SIG-M5 (cell line): ENCODE measurements around the gene ORC4.
"Not testable (repeated sequence)": the region's sequence is repeated elsewhere in the genome, so short reads cannot be mapped to it uniquely, and the experiment has no call there.

ENCODE experiments used
- DNase-seq: peaks from one replicate; lab custom pipeline; 2025; lab: John Stamatoyannopoulos, UW

The ORC4 gene

DNA sequence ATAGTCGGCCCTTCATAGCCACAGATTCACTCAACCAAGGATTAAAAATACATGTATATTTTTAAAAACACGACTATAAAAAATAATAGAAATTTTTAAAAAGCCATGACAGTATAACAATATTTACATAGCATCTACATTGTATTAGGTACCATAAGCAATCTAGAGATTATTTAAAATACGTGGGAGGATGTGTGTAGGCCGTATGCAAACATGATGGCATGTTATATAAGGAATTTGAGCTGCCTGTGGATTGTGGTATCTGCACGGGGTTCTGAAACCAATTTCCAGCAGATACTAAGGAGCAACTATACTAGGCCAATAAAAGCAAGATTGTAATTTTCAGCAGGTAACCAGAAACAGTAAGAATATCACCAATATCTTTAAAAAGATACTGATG, 5.9 kb downstream of the ORC4 start:
- DNase-seq = no peak

DNA sequence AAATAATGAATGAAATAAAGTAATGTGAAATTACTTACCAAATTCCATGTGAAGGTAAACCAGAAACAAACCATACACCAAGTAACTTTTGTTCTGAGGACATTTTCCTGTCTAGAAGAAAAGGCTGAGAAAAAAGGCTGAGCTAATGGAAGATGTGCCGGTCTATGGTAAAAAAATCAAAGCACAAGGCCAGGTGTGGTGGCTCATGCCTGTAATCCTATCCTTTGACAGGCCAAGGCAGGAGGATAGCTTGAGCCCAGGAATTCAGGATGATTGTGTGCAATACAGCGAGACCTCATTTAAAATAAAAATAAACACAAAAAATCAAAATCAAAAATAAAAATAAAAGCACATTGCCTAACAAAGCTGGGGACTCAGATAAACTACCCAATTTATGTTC, 6.7 kb downstream of the ORC4 start:
- DNase-seq = no peak

DNA sequence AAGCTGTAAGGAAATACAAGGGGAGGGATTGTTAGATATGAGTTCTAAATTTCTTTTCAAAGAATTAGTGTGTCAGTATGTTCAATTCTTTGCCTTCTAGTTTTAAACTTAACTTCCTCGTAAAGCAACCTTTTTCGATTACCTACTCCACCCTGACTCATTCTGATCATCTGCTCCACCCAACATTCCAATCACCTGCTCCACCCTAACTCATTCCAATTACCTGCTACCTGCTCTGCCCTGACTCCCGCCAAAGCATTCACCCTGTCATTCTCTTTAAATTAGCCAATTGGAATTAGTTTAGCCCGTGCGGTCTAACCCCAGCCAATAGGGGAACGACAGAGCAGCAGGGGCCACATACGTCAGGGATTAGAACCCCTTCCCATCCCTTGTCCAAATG, 12.1 kb downstream of the ORC4 start:
- DNase-seq = not testable (repeated sequence)

DNA sequence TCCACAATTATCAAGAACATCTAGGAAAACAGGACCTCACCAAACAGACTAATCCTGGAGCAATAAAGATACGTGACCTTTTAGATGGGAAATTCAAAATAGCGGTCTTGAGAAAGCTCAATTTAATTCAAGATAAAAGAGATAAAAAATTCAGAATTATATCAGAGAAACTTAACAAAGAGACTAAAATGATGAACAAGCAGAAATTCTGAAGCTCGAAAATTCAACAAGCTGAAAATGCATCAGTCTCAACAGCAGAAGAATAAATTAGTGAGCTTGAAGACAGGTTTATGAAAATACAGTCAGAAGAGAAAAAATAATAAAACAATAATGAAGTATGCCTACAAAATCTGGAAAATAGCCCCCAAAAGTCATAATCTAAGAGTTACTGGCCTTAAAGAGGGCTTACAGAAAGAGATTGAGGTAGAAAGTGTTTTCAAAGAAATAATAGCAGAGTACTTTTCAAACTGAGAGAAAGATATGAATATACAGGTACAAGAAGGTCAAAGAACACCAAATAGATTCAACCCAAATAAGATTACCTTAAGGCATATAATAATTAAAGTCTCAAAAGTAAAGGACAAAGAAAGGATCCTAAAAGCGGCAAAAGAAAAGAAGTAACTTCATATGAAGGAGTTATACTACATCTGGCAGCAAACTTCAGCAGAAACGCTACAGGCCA, 13.2 kb downstream of the ORC4 start:
- DNase-seq = no peak

DNA sequence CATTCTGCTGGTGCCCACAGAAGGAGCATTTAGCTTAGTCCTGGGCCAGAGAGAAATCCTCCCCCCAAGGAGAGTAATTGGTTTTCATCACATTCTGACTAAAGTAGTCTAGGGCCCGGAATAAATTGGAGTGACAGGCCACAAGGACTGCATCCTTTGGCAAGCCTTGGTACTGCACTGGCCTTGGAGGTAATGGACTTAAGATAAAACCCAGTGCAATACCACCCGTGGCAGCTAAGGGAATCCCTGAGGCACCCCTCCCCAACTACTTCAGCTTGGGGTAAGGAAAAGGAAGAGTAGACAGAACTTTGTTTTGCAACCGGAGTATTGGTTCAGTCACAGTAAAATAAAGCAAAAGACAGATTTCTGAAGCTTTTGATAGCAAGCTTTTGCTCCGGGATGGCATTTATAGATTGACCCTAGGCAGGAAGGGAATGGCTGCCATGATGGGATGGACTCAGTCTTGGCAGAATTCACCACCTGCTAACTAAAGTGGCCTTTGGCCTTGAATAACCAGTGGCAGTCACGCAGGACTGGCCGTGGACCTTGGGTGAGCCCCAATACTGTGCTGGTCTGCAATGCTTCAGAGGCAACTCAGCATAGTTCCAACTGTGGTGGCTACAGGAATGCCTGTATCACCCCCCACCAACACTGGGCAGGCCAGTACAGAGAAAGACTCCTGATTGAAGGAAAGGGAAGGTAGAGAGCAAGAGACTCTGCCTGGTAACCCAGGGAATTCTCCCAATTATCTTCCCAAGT, 14.1 kb downstream of the ORC4 start:
- DNase-seq = no peak

DNA sequence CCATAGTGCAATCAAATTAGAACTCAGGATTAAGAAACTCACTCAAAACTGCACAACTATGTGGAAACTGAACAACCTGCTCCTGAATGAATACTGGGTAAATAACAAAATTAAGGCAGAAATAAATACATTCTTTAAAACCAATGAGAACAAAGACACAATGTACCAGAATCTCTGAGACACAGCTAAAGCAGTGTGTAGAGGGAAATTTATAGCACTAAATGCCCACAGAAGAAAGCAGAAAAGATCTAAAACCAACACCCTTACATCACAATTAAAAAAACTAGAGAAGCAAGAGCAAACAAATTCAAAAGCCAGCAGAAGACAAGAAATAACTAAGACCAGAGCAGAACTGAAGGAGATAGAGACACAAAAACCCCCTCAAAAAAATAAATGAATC, 18.1 kb downstream of the ORC4 start:
- not testable (repeated sequence) for DNase-seq

DNA sequence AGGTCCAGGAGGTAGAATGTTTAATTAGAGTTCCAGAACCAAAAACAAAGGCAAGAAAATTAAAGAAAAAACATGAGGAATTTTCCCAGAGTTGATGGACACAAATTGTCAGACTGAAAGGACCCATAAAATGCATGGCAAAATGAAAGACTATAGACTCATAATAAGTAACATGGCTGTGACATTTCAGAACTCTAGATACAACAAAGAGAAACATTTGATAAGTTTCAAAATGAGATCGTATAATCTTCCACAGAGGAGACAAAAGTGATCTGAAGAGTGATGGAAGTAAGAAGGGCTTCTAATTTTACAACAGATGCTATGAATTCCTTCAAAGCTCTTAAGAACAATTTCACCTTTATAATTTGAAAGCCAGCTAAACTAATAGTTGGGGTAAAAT, 20.4 kb downstream of the ORC4 start:
- no peak for DNase-seq

DNA sequence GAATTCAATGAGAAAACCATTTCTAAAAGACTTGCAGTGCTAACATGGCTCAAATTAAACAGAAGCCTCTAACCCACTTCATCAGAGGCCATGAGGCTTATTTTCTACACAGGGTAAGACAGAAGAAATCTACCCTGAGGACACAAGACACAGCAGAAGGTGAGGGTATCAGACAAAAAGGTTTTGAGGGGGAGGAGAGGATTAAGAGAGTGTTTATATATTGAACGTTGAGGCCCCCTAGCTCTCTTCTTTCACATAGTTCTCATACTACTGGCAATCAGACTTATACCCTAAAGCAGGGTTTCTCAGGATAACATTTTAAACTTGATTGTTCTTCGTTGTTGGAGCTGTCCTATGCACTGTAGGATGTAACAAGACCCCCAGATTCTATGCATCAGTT, 21.4 kb downstream of the ORC4 start:
- DNase-seq = no peak

DNA sequence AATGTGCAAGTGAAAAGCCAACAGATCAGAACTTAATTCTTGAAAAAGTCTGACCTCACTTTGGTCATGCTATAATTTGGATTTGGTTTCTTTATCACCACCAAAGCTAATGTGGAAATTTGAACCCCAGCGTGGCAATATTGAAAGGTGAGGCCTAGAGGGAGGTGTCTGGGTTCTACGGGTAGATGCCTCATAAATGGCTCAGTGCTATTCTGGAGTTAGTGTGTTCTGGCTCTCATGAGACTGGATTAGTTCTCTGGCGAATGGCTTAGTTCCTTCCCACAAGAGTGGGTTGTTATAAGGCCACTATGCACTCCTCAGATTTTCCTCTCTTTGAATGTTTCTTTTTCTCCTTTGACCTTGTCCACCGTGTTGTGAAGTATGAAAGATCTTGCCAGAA, 22.3 kb downstream of the ORC4 start:
- no peak for DNase-seq

DNA sequence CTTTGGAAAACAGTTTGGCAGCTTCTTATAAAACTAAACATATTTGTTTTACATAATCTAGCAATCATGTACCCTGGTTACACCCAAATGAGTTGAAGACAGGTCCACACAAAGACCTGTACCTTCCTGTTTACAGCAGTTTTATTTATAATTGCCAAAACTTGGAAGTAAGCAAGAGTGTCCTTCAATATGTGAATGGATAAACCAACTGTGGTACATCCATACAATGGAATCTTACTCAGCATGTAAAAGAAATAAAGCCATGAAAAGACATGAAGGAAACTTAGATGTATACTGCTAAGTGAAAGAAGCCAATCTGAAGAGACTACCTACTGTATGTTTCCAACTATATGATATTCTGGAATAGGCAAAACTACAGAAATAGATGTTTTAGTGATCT, 23.7 kb downstream of the ORC4 start:
- no peak for DNase-seq

DNA sequence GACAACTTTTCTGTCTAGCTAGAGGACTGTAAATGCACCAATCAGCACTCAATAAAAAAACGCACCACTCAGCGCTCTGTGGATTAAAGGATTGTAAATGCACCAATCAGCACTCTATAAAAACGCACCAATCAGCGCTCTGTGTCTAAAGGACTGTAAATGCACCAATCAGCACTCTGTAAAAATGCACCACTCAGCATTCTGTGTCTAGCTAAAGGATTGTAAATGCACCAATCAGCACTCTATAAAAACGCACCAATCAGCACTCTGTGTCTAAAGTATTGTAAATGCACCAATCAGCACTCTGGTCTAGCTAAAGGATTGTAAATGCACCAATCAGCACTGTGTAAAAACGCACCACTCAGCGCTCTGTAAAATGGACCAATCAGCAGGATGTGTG, 25.6 kb downstream of the ORC4 start:
- DNase-seq = not testable (repeated sequence)

DNA sequence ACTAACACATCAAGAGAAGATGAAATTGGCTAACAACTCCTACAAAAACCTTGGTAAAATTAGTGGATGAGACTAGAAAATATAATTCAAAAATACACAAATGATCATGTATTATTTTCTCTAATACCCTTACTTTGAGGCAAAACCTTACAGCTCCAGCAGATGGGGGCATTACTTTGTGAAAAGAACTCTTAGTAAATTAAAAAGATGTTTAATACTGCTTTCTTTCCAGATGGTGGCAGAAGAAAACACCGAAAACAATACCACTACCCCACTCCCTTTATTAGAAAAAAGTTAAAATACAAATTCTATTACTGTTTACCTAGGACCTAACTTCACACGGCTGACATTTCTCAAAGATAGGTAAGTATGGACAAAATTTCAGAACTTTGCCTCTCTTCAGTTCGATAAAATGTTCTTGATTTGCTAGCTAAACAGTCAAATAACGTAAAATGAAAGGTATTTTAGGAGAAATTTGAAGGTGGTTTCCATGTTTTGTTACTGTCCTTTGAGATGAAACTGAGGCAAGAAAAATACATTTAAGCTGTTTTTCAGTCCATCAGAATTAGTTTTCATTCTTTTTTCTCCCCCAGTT, 30.6 kb downstream of the ORC4 start:
- no peak for DNase-seq

DNA sequence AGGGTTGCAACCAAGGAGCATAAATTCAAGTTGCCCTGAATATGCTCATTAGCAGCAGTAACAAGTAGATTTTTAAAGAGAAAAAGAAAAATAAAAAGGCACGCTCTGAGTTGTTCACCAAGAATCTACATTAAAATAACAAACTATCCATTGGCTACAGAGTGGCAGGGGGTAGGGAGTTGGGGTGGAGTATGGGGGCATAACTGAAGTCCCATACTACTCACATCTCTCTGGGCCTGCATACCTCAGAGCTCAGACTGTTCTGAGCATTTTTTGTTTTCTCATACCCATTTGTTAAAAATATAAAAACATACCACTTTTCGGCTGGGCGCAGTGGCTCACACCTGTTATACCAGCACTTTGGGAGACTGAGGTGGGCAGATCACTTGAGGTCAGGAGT, 31.4 kb downstream of the ORC4 start:
- DNase-seq = no peak

DNA sequence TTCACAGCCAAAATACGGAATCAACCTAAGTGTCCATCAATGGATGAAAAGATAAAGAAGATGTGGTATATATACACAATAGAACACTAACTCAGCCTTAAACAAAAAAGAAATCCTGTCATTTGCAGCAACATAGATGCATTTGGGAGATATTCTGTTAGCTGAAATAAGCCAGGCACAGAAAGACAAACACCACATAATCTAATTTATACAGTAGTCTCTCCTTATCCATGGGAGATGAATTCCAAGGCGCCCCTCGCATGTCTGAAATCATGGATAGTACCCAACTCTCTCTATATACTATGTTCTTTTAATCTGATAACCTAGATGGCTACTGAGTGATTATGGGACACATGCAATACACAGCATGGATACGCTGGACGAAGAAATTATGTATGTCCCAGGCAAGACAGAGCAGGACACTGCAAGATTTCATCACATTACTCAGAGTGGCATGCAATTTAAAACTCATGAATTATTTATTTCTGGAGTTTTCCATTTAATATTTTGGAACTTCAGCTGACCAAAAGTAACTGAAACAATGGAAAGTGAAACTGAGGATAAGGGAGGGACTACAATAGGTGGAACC, 39.5 kb downstream of the ORC4 start:
- no peak for DNase-seq

DNA sequence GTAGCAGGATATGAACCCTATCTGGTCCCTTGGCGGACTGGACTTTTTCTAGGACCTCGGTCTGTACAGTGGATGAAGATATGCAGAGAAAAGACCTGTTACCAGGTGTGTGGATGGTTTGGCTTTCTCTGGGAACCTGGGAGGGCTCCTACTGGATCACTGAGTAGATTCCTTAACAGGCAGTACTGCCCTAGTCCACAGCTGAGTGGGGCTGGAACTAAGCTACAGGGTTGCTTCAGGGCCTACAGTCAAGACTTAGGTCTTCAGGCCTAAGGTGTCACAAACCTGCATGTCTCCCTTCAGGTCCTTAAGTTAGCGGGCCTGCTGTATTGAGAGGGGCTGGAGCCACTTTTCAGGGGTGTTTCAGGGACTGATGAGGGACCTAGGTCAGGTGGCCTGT, 42.9 kb downstream of the ORC4 start:
- no peak for DNase-seq

DNA sequence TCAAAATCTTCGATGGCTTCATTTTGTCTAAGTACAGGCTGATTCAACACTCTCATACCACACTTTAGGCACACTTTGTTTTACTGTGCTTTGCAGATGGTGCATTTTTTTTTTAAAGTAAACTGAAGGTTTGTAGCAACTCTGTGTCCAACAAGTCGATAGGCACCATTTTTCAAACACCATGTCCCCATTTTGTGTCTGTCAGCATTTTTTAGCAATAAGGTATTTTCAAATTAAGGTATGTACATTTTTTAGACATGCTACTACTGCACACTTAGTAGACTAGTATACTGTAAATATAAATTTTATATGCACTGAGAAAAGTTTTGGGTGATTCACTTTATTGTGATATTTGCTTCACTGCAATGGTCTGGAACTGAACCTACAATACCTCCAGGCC, 44.4 kb downstream of the ORC4 start:
- DNase-seq = no peak

DNA sequence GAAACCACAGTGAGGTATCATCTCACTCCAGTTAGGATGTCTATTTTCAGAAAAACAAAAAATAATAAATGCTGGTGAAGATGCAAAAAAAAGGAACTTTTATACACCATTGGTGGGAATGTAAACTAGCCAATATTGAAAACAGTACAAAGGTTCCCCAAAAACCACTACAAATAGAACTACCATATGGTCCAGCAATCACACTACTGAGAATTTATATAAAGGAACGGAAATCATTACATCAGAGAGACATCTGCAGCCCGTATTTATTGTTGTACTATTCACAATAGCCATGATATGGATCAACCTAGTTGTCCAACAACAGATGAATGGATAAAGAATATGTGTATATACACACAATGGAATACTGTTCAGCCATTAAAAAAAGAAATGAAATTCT, 52.0 kb downstream of the ORC4 start:
- no peak for DNase-seq

DNA sequence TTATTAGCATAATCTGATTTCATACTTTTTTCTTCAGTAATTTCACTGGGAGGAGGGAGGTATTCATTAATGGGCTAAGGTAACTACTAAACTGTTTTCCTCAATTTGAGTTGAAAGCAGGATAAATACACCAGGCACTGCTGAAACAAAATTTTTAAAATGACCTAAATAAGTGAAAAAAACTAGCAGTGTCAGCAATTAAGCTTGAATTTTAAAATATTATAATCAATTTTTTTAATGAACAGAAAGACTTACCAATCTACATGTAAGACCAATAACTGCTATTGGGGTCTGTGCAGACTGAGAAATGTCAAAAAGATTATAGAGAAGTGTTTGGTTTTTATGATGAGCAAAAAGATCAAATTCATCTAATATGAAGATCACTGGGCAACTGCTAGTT, 68.4 kb downstream of the ORC4 start:
- no peak for DNase-seq

DNA sequence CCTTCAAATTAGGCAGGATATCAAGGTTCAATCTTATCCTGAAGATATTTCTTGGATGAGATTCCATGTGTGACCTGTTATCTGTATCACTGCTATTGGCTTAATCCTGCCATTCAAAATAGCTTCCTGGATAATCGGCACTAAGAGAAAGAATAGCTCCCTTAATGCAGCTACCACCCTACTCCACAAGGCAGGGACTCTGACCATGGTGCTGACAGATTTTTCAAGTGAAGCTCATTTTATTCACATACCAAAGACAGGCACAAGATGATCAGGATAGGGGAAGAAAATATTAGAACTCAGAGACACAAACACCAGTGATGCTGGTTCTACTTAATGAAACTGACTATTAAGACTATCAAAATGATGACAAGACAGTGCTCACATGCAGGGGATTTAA, 74.9 kb downstream of the ORC4 start:
- no peak for DNase-seq

DNA sequence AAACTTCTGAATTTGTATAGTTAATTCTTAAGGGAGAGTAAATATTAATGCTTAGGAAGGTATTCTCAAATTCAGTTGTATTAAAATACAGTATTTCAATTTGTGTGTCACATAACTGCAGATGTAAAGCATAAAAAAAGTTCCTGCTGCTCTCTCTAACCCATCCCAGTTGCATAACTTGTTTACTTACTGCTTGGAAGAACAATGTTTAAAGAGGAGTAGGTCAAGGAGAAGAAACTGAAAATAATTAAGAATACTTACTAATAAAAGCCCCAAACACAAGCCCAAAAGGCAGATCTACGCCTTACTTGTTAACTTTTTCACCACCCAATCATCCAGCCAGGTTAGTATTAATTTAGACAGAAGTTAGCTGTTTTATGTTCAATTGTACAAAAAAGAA, 81.2 kb downstream of the ORC4 start:
- DNase-seq = no peak

DNA sequence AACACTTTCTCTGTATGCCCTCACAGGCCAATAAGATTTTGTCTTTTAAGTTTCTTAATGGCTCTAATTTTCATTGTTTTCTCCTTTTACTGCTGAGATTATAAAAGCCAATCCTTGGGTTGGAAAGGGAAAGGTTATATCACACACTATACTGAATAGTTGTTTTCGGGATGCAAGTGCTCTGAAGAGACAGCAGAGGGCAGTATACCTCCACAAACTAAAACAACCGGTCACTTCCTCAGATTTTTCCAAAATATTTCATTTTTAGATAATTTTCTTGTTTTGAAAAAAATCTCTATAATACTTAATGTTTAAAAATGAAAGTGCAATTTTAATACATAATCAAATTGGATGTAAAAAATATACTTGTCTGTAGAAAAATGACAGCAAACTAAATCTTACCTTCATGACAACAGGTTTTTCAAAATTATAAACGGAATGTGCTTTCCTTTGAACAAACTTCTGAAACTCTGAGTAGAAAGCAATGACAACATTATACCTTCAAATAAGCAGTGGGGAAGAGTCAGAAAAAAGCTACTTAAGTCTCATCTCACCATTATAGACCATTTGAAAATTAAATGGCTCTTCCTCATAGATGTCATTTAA, 82.7 kb downstream of the ORC4 start:
- DNase-seq = no peak

DNA sequence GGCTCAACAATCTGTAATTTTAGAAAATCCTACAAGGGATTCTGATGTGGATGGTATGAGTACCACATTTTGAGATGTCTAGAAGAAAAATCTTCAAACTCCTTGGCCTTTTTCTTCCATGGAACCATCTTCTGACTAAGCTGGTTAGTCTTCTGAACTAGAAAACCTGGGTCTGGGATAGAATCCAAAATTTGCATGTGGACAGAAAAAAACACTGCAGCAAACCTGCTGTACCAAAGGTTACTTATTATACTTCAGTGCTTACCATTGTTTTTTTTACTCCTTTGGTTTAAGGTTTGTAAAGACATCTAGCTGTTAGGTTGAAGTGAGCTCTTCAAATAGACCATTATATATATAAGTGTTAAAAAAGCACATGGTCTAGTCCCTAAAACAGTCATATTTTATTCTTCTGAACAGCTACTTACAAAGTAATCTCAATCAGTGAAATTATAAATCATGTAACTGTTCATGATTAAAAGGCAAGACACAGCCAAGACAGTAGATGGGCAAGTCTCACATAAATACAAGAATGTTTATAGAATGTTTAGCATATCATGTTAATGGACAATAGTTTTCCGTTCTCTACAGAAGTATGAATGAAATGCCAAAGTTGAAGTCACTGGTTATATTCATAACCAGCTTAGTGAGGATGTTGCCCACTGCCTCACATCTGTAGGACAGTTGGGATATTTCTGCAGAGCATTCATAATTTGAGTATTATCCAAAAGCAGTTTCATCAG, 85.5 kb downstream of the ORC4 start:
- DNase-seq = no peak
